ENCODE measurements around the gene TOP3A. TPM values are rescaled to one million over a fixed set of nuclear protein-coding genes. Genes with fewer than 3 reads are reported as not detected.
"Not testable (repeated sequence)": the region's sequence is repeated elsewhere in the genome, so short reads cannot be mapped to it uniquely, and the experiment has no call there.

TOP3A gene
- total RNA-seq, 1 donor from 2014 or later: 42.7 TPM

DNA sequence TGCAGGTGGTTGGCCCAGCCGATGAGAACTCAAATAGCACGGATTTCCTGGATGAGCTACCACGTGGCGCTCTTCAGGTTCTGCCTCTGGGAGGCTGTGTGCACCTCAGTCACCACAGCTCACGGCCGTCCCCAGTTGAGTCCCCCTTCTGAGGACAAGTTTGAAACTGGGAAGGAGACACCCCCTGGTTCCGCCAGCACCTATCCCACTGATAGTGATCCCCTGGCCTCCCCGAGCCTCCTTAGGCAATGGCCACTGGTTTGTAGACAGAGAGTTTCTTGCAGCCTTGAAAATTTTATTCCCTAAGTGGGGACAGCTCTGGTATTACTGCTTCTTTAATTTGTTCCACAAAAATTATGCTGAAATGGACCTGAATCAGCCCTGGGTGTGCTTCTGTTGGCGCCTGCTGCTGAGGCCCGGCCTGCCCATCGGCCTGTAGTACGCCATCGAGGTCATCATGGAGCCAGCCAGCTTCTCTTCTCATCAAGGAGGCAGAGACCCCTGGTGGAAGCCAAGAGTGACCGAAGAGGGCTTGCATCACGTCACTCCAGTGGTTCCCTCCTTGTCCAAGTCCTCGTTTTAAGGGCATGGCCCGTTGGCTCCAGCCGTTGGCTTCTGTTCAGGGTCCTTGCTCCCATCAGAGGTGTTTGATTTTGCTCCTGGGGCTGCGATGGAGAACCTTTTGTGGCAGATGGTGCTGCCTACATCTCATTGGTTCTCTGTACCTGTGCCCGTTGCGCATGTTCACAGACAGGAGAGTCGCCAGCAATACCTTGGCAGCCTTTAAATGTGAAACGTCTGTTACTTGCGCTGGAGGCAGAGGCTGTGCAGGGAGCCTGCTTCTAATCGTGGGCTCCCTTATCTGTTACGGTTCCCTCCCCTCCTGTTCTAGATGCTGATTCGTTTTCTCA is 9.6 kb upstream of the TOP3A start:
- no peak for DNase-seq (ENCODE audit: low spot score)

DNA sequence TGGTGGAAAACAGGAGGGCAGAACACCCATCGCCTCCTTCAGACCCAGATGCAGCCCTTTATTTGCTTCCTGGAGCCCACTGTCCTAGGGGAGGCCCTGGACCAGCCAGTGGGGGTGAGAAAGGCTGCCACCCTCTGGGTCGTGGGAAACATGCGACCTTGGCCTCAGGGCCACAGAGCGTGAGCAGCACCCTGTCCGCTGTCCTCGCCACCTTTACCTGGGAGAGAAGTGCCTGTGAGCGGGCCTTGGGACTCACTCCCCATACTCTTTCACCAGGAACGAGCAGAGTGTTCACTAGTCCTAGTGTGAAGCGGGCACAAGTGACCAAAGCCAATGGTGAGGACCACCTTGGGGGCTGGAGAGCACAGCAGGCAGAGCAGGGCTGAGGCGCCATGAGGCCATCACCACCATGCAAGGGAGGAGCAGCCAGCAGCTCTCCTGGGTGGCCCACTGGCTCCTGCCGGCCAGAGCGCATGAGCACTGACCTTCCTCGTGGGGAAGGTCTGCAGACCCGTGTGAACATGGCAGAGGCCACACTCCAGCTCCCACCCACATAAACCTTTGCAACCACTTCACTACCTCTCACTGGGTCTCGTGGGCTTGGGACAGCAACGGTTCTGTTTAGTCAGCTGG is 8.8 kb upstream of the TOP3A start:
- no peak for DNase-seq (ENCODE audit: low spot score)

- no peak for DNase-seq (ENCODE audit: low spot score)
Observed at GRCh38 chr17:18323007-18323406, 8.2 kb upstream of the TOP3A start.

DNA sequence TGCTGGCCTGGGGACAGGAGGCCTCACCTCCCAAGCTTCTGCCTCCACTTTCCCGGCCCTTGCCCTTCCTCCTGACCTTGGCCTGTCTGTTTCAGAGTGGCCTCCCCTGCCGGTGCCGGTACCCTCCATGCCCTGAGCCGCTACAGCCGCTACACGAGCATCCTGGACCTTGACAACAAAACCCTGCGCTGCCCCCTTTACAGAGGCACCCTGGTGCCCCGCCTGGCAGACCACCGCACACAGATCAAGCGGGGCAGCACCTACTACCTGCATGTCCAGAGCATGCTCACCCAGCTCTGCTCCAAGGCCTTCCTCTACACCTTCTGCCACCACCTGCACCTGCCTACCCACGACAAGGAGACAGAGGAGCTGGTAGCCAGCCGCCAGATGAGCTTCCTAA is 7.7 kb upstream of the TOP3A start:
- no peak for DNase-seq (ENCODE audit: low spot score)

GRCh38 chr17:18321309-18321708 is 6.5 kb upstream of the TOP3A start:
- DNase-seq (ENCODE audit: low spot score): no peak

DNA sequence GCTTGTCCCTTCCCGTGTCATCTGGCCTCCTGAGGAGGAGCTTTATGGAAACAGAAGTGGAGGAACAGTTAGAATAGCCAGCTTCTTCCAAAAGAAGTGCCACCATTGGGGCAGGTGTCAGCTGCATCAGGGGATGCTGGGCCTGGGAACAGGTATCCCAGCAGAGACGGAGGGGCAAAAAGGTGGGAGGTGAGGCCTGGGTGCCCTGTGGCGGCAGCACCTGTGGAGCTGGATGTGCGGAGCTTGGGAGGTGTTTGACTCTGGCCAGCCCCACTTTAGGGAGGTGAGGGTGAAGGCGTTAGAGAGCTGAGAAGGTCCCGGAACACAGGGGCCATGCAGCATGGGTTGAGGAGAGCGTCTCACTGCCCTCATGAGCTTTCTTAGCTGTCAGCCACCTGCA is 5.5 kb upstream of the TOP3A start:
- no peak for DNase-seq (ENCODE audit: low spot score)

DNA sequence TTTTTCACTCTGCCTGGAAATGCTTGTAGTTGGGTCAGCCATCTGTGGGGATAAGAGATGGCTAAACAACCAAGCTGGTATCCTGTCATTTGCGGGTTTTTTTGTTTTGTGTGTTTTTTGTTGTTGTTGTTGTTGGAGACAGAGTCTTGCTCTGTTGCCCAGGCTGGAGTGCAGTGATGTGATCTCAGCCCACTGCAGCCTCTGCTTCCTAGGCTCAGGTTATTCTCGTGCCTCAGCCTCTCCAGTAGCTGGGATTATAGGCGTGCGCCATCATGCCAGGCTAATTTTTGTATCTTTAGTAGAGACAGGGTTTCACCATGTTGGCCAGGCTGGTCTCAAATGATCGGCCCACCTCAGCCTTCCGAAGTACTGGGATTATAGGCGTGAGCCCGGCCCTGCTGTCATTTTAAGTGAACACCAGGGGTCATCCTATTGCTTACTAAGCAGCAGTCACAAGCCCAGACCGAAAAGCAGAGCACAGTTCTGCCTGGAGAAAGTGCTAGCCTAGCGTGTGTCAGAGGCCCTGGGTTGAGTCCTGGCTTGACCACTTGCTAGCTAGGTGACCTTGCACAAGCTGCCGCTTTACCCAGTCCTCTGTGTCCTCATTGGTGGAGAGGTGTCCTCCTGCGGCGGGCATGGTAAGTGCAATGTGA is 4.9 kb upstream of the TOP3A start:
- DNase-seq (ENCODE audit: low spot score): no peak

GRCh38 chr17:18318771-18319450 is 4.1 kb upstream of the TOP3A start:
- DNase-seq (ENCODE audit: low spot score): no peak

DNA sequence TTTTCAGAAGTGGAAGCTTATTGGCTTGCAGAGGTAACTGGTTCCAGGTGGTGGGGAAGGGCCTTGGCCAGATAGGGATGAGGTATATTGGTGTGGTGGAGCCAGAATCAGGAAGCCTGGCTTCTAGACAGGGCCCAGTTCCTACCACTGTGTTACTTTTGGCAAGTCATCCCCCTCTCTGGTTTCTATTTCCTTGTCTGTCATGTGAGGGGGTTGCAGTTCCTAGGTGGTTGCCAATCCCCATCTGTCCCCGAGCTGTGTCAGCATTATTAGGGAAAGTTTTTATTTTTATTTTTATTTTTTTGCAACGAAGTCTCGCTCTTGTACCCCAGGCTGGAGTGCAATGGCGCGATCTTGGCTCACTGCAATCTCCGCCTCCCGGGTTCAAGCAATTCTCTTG is 3.3 kb upstream of the TOP3A start:
- DNase-seq (ENCODE audit: low spot score): no peak

GRCh38 chr17:18315961-18316360 is 1.2 kb upstream of the TOP3A start:
- no peak for DNase-seq (ENCODE audit: low spot score)

DNA sequence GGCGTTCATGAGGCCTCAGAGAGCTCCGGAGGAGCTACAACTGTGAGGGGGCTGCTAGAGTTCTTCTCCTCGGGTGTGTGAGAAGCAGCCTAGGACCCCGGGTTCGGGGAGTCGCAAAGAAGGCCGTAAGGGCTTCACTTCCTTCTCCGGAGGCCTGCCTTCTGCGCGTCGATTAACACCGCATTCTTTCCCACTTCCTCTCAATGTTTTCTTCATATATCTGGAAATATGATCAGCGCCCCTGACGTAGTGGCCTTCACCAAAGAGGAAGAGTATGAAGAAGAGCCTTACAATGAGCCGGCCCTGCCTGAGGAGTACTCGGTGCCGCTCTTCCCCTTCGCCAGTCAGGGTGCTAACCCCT is 748 bp upstream of the TOP3A start:
- no peak for DNase-seq (ENCODE audit: low spot score)

DNA sequence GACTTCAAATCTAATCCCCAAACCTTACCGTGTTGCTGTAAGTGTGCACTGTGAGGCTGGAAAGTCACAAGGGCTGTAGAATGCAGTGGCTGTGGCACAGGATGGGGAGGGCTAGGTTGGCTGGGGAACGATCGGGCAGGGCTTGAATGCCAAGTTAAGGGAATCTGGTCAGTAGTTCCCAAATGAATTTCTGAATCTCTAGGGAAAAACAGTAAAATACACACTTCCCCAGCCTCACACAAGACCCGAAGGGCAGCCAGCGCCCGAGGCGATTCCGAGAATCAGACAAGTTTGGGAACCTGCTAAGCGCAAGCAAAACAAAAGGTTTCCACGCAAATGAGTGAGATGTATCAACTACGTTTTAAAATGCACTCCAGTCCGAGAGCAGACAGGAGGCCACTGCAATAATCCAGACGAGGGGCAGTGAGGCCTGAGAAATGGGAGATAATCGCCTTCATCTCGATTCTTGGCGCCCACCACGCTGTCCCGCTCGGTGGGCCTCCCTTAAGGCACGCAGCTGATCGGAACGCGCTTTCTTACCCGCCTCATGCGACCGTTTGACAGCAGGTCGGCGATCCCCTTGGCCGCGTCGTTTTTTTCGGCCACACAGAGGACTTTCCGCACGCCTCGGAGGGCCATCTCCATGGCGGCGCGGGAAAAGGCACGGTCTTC is 599 bp downstream of the TOP3A start:
- no peak for DNase-seq (ENCODE audit: low spot score)

- DNase-seq (ENCODE audit: low spot score): no peak
Observed at GRCh38 chr17:18309202-18309601, 5.6 kb downstream of the TOP3A start.

- DNase-seq (ENCODE audit: low spot score): not testable (repeated sequence)
Observed at GRCh38 chr17:18303206-18303605, 11.6 kb downstream of the TOP3A start.

DNA sequence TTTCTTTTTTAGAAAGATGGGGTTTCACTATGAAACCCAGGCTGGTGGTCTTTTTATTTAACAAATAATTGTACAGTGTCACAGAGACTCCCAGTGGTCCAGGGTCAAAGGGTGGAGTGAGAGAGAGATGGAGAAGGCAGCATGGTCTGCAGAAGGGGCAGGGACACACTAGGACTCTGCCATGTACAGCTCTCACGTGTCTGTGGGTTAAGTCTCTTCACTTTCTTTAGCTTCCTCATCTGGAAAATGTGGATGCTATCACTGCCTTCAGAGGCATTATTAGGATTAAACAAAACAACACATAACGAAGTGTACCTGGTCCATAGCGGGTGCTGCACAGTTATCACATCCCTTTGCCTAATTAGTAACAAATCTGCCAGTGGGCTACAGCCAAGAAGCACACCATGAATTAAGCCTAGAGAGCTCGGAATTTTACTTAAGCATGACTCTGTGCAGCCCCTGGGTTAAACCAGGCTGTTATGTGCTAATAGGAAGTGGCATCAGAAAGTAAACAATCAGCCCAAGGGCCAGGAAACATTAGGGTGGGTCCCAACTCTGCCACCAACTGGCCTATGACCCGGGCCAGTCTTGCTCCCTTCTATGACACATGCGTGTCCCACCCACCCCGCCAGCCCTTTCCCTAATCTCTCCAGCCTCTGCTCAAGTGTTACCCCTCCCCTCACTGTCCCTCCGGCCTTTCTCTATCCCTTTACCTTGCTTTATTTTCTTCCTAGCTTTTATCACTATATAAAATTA is 13.9 kb downstream of the TOP3A start:
- no peak for DNase-seq (ENCODE audit: low spot score)

GRCh38 chr17:18298061-18298460 is 16.7 kb downstream of the TOP3A start:
- not testable (repeated sequence) for DNase-seq (ENCODE audit: low spot score)

- DNase-seq (ENCODE audit: low spot score): no peak
Observed at GRCh38 chr17:18291718-18292540, 22.9 kb downstream of the TOP3A start.

- no peak for DNase-seq (ENCODE audit: low spot score)
Observed at GRCh38 chr17:18285296-18285695, 29.5 kb downstream of the TOP3A start.

DNA sequence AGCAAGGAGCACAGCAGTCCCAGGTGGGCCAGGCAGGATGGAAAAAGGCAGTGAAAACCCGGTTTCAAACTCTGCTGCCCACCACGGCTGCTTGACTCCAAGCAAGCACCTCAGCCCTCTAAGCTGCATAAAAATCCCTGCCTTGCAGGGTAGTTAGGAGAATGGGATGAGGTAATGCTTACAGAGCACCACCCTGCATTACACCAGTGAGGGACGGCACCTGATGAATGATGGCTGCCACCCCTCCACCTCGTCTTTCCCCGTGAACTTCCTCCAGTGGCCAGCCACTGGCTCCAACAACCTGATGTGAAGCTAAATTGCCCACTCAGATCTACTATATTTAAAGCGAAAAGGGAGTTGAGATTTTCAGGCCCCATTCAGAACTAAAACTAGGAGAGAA is 33.0 kb downstream of the TOP3A start:
- DNase-seq (ENCODE audit: low spot score): no peak

- DNase-seq (ENCODE audit: low spot score): no peak
Observed at GRCh38 chr17:18280766-18281371, 33.9 kb downstream of the TOP3A start.
